Stimulated activated CD4-positive, alpha-beta T cell treated with anti-CD3 and anti-CD28 coated beads, Interleukin-2, amount 100 ng/mL, for 24 hours (primary cell): ENCODE measurements around the gene ADARB2.
"Not testable (repeated sequence)": the region's sequence is repeated elsewhere in the genome, so short reads cannot be mapped to it uniquely, and the experiment has no call there.

Source experiments
- DNase-seq, 2 donors: peaks; one replicate each; pipeline ENCODE4 v3.0.0-alpha.2; 2020

ADARB2 gene

DNA sequence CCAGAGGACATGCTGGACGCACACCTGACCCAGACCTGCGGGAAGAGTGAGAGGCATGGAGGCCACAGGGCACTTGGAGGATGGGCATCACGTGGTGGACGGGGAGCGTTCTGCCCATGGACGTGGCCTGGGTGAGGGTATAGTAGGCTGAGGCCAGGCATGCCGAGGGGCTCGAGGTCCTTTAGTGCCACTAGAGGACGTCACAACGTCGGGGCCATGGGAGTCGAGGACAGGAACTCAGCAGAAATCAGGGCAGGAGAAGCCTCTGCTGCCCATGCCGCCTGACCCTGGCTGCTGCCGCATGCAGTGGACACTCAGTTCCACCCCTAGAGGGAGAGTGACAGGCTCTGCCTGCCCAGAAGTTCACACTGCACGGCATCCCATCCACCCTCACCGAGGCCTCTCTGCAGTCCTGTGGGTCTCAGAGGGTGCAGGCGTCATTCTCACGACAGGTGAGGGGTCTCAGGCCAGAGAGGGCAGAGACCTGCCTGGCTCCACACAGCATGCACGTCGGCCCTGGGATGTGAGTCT lies 198.7 kb downstream of the ADARB2 start:
- no peak for DNase-seq

DNA sequence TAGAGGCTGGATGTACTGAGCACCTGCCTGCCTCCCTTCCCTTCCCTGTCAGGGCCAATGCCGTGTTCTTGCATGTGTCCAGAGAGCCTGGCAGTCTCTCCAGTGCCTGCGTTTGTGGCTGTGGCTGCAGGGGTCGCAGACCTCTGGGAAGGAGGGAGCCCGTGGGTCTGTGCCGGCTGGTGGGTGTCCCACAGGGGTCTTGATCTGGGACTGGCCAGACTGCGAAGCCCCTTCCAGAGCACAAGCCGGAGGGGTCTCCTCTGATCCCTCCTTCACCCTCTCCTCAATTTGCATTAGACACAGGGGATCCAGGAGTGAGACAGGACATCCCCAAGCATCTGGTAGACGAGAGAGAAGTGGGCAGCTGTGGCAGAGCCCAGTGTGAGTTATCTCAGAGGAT lies 199.2 kb downstream of the ADARB2 start:
- DNase-seq: no peak

DNA sequence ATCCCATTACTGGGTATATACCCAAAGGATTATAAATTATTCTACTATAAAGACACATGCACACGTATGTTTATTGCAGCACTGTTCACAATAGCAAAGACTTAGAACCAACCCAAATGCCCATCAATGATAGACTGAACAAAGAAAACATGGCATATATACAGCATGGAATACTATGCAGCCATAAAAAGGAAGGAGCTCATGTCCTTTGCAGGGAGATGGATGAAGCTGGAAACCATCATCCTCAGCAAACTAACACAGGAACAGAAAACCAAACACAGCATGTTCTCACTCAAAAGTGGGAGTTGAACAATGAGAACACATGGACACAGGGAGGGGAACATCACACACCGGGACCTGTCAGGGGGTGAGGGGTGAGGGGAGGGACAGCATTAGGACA lies 199.9 kb downstream of the ADARB2 start:
- DNase-seq: not testable (repeated sequence)

DNA sequence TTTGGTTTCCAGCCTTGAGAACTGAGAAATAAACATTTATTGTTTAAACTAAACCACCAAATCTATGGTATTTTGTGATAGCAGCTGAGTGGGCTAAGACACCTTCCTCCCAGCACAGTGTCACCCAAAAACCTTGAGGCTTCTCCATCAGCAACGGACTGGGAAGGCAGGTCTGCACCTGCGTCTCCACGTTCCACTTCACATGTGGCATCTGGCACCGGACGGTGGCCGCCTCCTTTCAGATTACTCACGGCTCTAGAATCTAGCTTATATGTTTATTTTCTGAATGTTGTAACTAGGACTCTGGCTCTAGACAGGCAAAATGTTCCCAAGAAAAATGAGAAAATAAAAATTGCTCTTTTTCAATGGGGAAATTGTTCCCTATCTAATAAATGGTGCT lies 201.0 kb downstream of the ADARB2 start:
- DNase-seq: no peak

DNA sequence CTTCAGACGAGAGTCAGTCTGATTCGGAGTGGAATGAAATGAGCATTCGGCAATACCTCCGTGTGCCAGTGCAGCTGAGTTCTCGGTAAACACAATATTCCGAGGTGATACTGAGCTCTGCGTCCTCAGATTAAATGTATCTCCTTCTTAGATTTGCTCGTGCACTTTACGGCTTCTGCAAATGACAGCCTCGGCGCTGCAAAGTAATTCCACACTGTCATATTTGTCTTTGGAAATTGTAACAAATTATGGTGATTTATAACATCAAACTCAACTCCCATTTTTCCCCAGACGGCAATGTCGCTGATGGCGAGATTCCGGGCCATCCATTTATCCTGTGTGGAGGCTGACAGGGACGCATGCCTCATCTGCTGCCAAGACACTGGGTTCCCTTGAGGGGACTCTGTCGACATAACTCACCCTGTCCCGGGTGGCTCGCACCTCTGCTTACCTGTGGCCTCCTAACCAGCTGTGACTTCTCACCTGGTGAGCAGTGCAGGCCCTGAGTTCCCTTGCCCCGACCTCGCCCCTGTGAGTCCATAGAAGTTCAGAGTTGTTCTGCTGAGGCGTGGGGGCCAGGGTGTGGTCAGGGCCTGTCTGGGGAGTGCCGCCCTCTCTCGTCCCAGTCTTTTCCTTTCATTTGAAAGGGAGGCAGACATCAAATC lies 201.9 kb downstream of the ADARB2 start:
- no peak for DNase-seq

- DNase-seq: no peak
Observed at GRCh38 chr10:1534820-1535219, 202.5 kb downstream of the ADARB2 start.

GRCh38 chr10:1532636-1533035 lies 204.7 kb downstream of the ADARB2 start:
- no peak for DNase-seq

GRCh38 chr10:1531883-1532597 lies 205.3 kb downstream of the ADARB2 start:
- DNase-seq: no peak

DNA sequence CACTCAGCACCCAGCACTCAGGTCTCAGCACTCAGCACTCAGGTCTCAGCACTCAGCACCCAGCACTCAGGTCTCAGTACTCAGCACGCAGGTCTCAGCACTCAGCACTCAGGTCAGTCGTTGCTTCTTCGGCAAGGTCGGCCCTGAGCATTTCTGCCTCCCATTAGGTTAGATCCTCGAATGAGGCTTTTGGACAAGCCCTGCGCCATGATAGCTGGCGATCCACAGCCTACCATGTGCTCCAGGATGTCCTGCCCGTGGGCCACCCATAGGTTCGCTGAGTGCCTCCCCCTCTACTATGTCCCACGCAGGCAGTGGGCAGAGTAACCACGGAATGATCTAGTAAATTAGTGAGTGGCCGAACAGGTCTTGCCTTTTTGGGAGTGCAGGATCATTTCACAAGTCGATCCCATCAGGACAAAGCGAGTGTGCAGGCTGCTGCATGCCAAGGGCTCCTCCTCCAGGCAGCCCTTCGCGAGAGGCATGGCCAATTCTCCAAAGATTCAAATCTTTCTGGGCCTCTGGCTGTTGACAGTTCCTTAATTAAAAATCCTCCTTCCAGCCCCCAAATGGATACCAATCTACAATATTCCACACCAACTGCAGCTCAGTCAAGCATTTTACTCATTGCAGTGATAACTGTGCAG lies 206.3 kb downstream of the ADARB2 start:
- no peak for DNase-seq

- no peak for DNase-seq
Observed at GRCh38 chr10:1529806-1530413, 207.4 kb downstream of the ADARB2 start.

DNA sequence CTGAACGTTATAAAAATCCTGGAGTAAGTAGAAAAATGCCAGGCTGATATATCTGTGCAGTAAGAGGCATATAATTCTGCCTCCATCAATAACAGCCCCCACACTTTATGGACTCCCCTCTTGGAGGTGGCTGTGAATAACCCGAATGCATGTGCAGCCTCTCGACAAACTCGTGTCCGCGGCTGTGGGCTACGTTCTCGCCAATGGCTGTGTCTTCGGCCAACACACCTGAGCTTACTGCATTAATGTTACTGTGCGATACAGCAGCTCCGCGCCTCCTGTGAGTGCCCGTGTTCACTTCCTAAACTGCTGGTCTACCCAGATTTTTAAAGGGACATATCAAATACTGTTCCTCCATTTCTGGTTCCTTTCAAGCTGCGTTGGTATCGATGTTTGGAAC lies 209.4 kb downstream of the ADARB2 start:
- no peak for DNase-seq

DNA sequence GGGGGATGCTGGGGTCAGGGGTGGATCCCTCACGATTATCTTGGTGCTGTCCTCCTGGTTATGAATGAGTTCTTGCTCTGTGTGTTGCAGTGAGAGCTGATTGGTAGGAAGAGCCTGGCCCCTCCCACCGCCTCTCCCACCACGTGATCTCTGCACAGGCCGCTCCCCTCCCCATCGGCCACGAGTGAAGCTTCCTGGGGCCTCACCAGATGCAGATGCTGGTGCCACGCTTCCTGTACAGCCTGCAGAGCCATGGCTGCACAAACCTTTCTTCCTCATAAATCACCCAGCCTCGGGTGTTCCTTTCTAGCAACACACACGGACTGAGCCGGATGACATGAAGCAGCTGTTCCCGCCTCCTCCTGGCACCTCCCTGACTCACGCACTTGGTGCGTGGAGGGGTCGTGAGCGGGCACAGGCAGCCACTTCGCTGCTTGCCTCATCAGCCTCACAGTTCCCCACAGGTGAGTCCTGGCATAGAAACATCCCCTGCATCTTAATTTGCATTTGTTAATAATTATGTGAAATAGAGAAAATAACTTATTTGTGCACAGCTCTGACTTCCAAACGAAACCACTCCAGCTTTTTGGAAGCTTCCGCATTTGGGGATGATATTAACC lies 210.8 kb downstream of the ADARB2 start:
- no peak for DNase-seq

DNA sequence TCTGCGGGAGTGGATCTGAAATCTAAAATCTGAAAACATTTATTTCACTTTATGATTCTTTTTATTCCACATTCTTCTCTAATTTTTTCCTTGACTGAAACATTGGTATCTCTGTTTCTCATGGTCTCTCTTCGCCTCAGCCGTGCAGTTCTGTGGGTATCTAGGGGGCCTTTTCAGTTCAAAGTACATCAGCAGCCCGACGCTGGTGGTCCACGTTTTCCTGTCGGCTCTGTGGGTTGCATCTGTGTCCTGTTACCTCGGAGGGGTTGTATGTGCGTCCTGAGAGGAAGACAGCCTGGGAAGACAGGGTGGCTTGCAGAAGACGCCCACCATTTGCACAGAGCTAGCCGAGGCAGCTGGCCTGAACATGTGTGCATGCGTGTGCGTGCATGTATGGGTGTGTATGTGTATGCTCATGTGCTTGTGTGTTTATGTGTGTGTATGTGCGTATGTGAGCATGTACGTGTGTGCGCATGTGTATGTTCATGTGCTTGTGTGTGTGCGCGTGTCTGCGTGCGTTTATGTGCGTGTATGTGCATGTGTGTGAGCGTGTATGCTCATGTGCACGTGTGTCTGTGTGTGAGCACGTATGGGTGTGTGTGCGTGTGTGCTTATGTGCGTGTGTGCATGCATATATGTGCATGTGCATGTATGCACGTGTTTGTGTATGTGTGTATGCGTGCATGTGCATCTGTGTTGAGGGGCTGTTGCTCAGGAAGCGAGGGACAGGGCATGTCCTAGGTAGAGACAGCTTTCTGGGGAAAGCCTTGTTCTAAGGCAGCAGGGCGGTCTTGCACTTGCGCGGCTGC lies 211.8 kb downstream of the ADARB2 start:
- no peak for DNase-seq

- no peak for DNase-seq
Observed at GRCh38 chr10:1524540-1524939, 212.8 kb downstream of the ADARB2 start.

GRCh38 chr10:1523221-1523620 lies 214.1 kb downstream of the ADARB2 start:
- no peak for DNase-seq

DNA sequence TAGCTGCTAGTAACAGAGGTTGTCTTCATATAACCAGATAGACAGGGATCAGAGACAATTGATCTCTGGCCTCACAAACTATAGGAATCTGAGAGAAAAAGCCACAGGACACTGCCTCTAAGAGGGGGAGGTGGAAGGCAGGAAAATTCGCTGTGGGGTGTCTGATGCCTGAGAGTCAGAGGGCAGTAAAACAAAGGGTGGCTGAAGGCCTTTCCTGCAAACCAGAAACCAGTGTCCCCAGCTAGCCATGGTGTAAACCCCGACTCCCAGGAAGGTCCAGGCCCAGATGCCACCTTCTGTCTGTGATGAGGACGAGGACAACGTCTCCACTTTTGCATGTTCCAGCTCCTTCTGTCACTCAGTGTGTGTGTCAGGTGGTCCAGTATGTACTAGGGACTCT lies 215.1 kb downstream of the ADARB2 start:
- no peak for DNase-seq

- no peak for DNase-seq
Observed at GRCh38 chr10:1521741-1522140, 215.6 kb downstream of the ADARB2 start.

DNA sequence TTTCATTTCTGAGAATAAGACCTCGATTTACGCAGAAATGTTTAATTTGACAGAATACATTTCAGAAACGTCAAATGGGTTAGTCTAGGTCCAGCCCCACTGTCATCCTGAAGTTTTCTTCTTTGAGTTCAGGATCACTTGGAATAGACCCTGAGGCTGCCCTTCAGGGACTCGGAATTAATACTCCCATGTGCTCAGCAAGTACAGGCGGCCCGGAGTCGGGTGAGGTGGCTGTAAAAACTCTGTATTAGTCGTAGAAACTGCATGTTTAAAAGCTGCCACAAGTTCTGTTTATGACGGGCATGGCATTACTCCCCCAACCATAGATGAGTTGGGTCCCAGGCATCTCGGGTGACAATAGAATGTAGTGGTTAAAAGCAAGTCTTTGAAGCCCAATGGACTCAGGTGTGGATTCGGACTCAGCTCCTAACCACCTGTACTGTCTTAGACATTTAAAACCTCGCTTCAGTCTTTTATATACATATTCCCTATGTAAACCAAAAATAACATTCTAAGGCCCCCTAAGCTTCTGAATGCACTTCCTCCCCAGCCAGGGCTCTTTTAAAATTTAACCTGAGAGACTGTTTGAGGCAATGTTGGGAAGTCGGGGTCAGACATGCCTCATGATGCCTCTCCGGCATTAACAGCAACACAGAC lies 216.3 kb downstream of the ADARB2 start:
- DNase-seq: no peak

DNA sequence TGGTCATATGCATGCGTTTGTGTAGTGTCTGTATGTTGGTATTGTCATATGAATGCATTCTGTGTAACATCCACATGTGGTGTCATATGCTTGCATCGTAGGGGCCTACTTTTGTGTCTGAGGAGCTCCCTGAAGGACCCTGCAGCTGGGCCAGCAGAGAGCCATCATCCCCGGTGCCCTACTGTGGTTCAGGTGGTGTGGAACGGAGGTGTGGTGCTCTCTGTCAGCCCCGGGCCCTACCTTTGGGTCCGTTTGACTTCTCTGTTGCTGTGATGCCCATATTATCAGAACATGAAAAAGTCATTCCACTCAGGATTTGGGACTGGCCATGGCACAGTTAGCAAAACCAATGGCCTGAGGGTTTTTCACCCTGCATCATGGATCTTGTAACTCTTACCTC lies 217.9 kb downstream of the ADARB2 start:
- DNase-seq: no peak

DNA sequence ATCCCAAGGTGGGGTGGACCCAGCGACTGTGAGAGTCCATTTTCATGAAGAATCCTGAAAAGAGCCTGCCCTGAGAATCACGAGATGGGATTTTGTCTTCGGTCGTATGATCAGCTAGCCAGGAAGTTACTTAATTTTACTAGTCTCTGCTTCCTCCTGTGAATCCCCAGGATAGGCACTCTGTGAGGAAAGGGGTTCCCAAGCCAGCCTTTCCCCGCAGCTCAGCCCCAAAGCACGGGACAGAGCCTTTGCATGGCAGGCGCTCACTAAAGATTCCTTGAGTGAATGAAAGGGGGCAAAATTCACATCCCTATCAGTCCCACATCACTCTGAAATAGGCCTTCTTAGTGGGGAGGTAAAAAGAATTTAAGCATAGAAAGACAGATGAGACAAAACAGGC lies 219.6 kb downstream of the ADARB2 start:
- DNase-seq: no peak

- DNase-seq: no peak
Observed at GRCh38 chr10:1516492-1517165, 220.7 kb downstream of the ADARB2 start.
